GM21515 (cell line): ENCODE measurements around the gene KLK12.
"Not testable (repeated sequence)": the region's sequence is repeated elsewhere in the genome, so short reads cannot be mapped to it uniquely, and the experiment has no call there.

Experiments
- ATAC-seq: cut with Tn5 transposase; IDR thresholded peaks from one replicate; pipeline ENCODE4 v1.9.1; 2021; ENCODE audit not compliant: unreplicated experiment

The KLK12 gene

DNA sequence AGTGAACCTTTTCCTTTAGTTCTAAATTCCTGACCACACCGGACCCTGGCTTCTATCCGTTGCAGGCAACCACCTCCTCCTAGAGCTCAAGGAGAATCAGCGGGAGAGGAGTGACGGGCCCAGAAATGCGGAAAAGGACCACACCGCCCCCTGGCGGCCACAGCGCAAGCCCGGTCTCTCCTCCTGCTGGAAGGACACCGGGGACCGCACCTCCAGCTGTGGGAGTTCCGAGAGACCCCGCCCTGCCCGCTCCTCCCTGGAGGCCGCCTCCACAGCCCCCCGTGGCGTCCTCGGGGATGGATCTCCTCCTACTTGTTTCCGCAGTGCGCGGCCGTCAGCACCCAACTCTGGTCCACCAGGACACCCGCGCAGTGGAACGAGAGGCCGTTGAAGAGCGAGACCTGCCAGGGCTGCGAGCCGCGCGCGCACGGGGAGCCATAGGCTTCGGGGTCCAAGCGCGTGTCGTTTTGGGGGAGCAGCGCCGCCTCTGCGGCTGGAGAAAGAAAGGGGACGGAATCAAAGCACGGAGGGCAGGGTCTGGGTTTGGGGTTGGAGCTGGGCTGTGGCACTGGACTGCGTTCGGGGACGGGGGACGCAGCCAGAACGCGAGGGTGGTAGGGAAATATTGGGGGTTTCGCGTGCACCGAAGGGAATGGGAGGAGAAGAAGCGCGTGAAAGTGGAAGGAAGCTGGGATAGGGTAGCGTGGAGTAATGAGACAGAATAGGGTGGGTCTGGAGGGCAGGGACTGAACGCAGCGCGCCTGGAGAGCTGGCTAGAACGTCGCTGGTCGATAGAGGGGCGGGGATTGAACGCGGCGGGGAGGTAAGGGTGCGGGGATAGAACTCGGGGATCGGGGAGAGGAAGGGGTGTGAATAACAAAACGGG is 17.8 kb downstream of the KLK12 start:
- ATAC-seq = no peak

DNA sequence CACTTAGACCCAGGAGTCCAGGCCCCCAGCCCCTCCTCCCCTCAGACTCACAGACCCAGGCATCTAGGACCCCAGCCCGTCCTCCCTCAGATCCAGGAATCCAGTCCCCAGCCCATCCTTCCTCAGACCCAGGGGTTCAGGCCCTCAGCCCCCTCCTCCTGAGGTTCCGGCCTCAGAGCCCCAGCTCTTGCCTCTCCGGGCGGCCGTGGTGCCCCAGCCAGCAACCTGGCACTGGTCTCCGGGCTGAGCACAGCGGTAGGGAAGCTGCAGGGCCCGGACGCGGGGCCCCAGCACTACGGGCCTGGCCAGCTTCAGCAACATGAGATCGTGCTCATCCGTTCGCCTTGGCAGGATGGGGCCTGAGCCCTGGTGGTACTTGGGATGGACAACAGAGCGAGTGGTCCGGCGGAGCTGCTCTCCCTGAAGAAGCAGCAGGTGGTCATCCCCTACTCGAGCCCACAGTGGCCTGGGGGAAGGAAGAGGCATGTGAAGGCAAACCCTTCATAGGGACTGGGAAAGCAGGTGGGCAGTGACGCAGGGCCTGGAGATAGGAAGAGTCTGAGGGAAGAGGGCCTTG is 19.0 kb downstream of the KLK12 start:
- ATAC-seq = no peak

DNA sequence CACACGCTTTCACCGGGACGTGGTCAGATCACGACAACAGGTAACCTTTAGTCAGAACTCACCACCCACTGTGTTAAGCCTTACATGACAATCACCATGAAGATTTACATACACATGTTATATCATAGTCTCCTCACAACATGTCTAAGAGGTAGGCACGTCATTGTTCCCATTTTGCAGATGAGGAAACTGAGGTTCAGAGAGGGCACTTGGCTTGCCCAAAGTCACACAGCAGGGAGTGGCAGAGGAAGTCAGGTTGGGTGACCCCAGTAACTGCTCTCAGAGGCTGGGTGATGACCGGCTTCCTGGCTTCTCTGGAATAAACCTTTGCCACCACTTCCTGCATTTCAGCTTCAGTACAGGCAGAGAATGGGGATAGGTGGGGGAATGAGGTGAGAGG is 20.6 kb downstream of the KLK12 start:
- ATAC-seq = no peak

DNA sequence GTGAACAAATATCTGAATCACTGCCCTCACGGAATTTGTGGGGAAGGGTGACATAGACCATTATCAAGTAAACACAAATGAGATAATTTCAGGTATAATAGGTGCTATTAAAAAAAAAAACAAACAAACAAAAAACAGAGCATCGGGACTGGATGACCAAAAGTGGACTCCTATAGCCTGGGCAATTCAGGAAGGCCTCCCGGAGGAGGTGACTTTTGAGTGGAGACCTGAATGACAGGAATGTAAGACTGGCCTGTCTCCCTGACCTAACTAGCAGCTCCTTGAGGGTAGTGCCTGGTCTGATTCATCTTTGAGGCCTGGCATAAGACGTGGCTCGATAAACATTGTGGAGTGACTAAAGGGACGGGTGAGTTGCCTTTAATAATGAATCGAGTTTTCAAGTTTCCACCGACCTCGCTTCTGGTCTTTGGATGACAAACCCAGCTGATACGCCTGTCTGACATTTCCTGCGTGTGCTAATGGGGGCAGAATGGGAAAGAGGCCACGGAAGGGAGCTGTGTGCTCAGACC is 22.1 kb downstream of the KLK12 start:
- ATAC-seq = no peak

DNA sequence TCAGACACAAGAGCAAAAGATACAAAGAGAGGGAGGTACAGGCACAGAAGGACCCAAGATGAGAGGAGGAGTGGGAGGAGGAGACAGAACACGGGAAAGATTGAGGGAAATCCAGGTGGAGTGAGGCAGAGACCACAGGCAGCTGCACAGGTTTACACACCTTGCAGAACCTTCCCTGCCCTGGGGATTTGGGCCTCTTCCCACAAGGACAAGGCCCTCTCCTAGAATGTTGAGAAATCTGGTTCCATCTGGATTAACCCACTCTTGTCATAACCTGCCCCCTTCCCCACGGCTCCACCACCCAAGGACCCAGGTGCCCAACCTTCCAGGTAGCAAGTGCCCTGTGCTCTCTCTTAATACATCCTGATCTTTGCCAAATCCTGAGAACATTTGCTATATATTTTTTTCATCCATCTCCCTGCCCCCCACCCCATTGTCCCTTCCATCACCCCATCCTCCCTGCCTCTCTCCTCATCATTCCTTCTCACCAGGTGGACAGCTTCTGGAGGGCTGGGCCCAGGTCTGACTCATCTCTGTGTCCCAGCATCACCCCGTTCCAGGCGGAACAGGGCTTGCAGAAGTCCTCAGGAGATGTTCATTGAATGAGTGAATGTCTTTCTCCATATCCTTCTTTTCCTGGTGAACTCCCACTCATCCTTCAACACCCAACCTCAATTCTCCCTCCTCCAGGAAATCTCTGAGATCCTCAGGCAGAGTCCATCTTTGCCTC is 24.6 kb downstream of the KLK12 start:
- no peak for ATAC-seq

DNA sequence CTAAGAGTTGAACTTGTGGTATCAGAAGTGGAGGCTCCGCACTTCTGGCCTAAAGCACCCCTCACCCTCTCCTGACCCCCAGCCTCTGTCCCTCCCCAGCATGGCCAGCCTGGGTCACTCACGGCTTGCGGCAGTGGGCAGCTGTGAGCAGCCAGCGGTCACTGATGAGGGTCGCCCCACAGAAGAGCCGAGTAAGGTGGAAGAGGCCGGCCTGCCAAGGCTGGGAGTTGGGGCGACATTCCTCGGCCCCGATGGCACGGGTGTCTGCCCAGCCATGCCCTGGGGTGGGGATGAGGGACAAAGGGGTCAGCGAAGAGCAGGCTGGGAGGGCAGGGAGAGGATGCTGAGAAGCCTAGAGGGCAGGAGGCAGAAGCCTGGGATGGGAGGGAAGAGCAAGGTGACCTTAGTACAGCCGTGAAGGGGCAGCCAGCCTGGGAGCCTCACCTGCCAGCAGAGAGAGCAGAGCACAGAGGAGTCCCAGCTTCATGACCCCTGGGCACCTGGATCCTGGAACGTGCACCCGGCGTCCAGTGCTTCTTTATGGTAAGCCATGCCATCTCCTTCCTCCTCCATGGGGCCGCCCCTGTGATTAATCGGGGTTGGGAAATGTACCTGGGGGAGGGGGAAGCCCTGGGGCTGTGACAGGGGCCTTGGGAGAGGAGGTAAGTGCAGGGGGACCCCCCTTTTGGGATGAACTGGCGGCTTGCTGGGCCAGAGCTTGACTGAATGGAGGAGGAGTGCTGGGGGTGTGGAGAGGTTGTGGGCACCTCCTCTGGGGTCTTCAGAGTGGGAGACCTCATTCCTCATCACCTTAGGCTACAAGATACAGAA is 25.5 kb downstream of the KLK12 start:
- ATAC-seq = no peak

DNA sequence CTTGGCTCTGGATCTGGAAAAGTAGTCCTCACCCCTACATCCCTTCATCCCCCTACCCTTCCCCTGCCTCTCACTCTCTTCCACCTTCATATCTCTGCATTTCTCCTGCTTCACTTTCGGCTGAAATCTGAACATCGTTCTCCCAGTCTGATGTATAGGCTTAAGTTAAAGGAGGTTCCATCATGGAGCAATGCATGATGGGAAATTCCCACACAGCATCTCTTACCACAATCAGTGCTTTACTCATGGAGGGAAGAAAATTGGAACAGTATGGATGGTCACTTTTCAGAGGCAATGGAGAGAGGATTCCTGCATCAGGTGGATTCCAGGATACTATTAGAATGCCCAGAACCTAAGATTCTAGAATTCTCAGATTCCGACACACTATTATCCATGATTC is 27.3 kb downstream of the KLK12 start:
- no peak for ATAC-seq

DNA sequence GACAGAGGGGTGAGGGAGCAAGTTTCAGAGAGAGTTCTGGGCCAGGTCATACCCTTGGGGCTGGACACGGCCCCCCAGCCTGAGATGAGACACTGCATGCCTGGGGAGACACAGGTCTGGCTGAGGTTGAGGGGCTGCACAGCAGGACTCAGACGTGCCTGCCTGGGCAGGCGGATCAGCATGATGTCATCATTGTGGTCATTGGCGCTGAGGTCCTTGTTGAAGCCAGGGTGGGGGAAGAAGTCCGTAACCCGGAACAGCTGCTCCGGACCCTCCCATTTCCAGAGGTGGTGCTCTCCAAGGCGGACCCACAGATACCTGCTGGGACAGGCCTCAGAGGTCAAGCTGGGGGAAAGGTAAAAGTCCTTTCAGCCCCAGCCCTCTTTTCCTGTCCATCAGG is 28.4 kb downstream of the KLK12 start:
- no peak for ATAC-seq

DNA sequence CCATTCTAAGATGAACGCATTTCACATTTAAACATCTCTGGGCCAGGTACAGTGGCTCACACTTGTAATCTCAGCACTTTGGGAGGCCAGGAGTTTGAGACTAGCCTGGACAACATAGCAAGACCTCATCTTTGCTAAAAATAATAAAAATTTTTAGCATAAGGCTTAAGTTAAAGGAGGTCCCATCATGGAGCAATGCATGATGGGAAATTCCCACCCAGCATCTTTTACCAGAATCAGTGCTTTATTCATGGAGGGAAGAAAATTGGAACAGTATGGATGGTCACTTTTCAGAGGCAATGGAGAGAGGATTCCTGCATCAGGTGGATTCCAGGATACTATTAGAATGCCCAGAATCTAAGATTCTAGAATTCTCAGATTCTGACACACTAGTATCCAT is 29.6 kb downstream of the KLK12 start:
- ATAC-seq = no peak

DNA sequence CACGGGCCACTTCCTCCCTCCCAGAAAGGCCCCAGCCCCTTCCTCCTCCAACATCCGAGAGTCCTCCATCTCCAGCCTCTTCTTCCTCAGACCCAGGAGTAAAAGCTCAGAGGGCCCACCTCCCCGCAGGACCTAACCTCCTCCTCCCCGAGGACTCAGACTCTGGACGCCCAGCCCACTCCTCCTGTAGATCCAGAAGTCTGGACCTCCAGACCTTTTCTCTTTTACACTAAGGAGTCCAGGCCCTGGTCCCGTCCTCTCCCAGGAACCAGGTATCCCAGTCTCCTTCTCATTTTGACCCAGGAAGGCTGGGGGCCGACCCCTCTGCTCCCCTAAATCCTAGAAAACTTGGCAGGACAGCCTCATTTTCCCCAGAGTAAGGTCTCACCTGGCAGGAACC is 31.5 kb downstream of the KLK12 start:
- no peak for ATAC-seq

DNA sequence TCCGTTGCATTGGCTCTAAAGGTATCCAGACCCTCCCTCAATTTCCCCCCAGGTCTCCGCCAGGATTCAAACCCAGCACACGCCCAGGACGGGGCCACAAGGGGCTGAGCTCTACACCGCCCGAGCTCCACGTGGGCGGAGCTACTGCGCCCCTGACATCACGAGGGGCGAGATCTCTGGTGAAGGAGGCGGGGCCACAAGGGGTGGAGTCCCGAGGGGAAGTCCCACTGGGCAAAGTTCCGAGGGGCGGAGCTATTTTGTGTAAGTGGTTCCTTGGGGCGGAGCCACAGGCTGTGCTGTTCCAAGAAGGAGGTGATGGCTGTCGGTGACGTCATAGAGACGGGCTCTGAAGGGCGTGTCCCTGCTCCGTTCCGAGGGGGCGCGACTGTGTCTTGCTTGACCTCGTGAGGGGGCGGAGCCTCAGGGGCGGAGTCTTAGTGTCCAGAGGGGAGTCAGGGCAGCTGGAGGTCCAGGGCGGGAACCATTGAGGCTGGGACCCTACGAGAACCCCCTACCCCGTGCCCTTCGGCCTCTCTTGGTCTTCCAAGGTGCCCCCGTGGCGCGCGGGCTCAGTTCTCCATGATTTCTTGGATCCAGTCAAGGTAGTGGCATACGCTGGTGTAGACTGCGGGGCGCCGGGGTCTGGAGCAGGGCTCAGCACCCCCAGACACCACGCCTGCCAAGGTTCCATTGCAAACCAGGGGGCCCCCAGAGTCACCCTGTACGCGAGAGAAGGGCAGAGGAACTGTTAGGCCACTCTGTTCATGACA is 32.1 kb downstream of the KLK12 start:
- ATAC-seq = no peak

DNA sequence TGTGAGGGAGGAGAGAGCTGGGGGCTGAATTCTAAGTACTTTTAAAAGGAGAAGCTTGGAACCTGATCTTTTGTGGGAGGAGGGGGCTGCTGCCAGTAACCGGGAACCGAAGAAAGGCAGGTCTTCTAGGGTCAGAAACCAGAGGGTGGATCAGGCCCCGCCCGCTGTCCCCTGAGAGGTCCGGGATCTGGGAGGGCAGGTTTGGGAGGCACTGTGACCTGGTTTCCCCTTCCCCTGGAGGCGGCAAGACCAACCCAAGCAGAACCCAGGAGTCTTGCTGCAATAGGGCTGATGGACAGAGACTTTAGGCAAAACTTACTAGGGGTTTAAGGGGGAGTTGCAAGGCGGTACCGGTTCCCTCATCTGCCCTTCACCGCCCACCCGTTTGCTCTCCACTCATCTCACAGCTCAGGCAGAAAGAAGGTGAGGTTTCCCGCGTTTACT is 32.7 kb downstream of the KLK12 start:
- ATAC-seq = no peak

DNA sequence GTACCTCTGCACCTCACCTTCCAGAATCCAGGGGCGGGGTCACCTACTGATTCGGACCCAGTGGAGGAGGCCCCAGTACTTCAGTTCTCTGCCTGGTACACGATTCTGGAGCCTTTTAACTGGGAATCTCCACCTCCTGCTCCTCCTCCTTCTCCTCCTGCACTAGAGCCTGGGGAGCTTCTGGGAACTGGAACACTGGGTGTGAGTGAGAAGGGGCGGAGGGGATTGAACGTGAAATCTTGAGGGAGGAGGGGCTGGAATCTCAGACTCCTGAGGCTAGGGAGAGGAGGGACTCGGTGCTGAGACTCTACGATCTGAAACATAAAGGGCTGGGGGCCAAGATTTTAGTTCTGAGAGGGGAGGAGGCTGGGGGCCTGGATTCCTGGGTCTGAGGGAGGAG is 33.3 kb downstream of the KLK12 start, which contains the start of gene KLK8:
Gene KLK8, minus strand, starts transcription at position 90 of the 400 bp plus-strand sequence. CDS start 437 bp downstream, outside the sequence.
- ATAC-seq = no peak

DNA sequence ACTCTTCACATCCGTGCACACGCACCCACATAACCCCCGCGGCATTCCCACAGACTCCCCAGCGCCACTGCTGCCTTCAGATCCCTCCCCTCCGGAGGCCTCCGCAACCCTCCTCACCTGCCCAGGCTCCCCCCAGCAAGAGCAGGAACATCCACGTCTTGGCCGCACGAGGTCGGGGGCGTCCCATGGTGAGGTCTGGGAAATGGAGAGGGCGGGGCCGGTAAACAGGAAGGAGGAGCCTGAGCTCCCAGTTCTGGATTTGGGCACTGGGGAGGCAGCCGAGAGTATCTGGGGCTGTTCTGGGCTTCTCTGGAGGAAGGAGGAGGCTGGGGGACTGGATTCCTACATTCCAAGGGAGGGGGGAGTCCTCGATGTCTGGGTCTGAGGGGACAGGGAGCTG is 33.8 kb downstream of the KLK12 start:
- no peak for ATAC-seq

DNA sequence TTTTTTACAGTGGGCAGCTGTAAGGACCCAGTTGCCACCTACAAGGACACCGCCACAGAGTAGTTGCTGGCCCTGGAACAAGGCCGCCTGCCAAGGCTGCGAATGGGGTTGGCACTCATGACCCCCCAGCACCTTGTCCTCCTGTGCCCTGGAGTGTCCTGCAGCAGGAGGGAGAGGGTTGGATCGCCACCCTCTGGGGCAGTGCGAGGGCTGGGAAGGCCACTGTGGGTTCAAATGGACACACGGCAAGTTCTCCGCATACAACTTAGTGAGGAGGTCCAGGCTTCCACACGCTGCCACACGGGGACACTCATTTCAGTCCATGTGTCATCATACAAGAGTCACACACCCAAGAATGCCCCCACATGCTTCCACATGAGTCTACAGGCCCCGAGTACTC is 34.4 kb downstream of the KLK12 start:
- no peak for ATAC-seq

DNA sequence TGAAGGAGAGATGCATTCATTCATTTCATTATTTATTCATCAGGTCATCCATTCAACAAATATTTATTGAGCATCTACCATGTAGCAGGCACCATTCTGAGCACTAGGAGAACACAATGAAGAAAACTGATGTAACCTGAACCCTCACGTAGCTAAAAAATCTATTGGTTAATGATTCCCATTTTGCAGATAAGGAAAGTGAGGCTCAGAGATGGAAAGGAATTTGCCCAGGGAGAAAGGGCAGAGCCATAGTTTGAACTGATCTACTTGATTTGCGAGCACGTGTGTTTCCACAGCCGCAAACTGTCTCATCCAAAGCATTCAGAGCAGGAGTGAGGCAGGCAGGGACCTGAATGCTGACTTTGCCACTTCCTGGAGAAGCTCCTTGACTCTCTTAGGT is 36.1 kb downstream of the KLK12 start:
- ATAC-seq = no peak

DNA sequence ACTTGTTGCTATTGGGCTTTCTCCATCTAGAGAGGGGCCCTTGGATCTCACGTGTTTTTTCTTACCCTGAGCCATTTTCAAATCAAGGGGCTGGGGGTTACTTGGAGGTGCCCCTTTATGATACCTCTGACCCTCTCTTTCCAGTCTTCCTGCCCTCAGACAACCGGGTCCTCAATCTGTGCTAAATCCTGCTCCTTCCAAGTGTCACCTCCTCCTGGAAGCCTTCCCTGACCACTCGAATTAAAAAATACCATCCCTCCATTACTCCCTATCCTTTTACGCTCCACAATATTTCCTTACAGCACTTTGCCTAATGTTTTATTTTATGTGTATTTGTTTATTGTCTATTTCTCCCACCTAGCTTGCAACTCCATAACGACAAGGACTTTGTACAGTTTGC is 36.7 kb downstream of the KLK12 start:
- ATAC-seq = no peak

DNA sequence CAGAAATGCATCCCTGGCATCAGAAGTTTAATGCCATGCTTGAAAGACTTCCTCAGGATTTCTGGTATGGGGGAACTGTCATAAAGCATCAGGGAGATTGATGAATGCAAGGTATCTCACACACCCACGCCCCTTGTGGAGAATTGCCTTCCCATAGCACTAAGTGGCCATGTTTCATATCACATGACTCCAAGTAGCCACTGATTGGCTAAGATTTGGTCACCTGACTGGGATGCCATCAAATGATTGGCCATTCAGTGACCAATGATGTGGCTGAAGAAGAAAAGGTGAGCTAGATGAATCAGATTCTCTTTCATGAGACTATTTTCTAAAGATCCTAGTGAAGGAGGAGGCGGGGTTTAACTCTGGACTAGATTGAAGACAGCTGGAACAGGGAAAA is 40.7 kb downstream of the KLK12 start:
- no peak for ATAC-seq

DNA sequence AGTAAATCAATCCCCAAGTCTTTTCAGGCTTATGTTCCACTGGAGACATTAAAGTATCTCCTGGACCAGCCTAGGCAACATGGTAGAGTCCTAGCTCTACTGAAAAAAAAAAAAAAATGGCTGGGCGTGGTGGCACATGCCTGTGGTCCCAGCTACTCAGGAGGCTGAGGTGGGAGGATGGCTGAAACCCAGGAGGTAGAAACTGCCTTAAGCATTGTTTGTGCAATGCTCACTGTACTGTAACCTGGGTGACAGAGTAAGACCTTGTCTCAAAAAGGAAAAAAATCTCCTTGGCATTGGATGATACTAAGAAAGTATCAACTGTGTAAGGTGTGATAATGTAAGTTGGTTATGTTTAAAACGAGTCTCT is 42.2 kb downstream of the KLK12 start:
- no peak for ATAC-seq

DNA sequence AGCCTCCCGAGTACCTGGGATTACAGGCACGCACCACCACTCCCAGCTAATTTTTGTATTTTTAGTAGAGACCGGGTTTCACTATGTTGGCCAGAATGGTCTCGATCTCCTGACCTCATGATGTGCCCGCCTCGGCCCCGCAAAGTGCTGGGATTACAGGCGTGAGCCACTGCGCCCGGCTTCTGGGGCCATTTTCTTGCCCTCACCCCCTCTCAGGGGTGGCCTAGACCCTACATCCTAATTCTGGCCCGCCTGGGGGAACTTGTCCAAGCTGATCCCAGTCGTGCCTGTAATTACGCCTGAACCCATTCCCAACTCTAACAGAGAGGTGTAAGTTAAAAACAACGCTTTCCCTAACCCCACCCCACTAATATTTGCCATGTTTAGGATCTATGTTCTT is 50.4 kb downstream of the KLK12 start:
- not testable (repeated sequence) for ATAC-seq
